Measurements from ENCODE around the gene CCDC88B.

CCDC88B gene

DNA sequence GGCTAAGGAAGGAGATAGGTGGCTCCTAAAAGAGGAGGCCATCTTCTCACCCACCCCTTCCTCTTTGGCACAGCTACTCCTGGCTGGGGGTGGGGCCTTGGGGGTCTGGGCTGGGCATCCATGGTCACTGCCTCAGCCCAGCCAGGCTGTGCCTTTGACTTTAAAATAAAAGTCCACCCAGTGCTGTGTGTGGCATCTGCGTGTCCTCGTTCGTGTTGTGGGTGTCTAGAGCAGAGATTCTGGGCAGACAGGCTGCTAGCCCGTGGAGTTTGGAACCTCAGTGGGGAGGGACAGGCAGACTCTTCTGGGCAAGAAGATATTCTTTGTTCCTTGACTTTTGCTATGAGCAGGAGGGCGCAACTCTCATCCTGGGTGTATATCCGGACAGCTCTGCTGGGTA is 32.0 kb downstream of the CCDC88B start:
- no peak for TF ChIP-seq CTCF (IDR thresholded peaks at IDR 0.05; ENCODE audit: insufficient read depth, low read depth, low read length, missing control alignments)
- H3K4me3 ChIP-seq (ENCODE audit: low read depth, low read length), result no peak overlapping the region
- no peak for DNase-seq (ENCODE audit: low read depth)

- no peak for DNase-seq (ENCODE audit: low read depth)
- TF ChIP-seq CTCF (IDR thresholded peaks at IDR 0.05; ENCODE audit: insufficient read depth, low read depth, low read length, missing control alignments), result no peak
These were observed 33.0 kb downstream of the CCDC88B start for GRCh38 chr11:64372802-64373597.

DNA sequence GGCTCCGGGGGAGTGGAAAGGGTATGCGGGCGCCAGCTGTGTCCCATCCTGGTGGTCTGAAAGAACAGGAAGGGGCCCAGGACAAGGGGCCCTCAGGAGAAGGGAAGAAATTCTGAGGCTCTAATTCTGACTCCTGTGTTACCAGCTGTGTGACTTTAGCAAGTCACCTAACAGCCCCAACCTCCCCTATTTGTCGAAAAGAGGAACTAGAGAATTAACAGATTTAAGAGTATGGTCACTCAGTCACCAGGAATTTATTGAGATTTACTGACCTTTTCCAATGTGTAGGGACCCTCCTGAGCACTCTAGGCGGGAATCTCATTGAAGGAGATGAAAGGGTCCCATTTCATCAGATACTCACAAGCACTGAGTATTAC is 33.6 kb downstream of the CCDC88B start:
- no peak for DNase-seq (ENCODE audit: low read depth)
- no peak overlapping the region for H3K4me3 ChIP-seq (ENCODE audit: low read depth, low read length)
- no peak for TF ChIP-seq CTCF (IDR thresholded peaks at IDR 0.05; ENCODE audit: insufficient read depth, low read depth, low read length, missing control alignments)

More at GRCh38 chr11:64372802-64373597, 33.0 kb downstream of the CCDC88B start:
- H3K4me3 ChIP-seq (ENCODE audit: low read depth, low read length), result no peak overlapping the region

DNA sequence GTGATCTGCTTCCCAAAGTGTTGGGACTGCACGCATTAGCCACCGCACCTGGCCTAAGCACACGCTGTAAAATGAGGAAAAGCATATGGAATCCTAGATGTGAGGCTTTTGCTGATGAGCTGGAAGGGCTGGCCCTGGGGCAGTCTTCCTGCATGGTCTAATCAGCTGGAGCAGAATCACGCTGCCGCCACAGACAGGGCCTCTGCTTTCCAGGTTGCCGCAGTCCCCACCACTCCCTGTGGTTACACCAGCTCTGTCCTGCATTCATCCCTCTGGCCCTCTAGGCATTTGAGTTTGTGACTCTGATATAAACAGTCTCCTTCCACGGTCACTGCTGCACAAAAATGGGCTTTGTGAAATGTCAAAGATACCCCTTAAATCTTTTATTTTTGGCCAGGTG is 36.1 kb downstream of the CCDC88B start:
- TF ChIP-seq CTCF (IDR thresholded peaks at IDR 0.05; ENCODE audit: insufficient read depth, low read depth, low read length, missing control alignments), result no peak
- H3K4me3 ChIP-seq (ENCODE audit: low read depth, low read length), result no peak overlapping the region
- no peak for DNase-seq (ENCODE audit: low read depth)

DNA sequence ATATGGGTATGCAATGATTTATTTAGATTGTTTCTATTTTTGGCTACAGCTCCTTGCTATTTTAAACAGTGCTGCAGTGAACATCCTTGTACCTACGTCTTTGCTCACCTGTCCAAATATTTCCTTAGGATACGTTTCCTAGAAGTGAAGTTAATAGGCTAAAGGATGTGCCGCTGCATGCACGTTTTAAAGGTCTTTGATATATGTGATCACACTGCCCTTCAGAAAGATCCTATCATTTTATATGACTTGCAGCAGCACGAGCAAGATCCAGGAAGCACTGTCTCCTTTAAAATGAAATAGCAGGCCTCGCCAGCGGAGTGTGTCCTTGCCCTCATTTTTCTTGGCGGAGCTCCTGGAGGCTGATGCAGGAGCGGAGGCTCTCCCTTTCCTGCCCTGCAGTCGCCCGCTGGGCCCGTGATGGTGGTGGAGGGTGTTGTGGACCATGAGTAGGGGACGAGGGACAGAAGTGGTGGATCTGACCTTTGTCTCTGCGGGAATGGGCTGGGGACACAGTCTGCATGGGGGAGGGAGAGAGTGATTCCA is 38.4 kb downstream of the CCDC88B start:
- no peak for DNase-seq (ENCODE audit: low read depth)
- no peak overlapping the region for H3K4me3 ChIP-seq (ENCODE audit: low read depth, low read length)
- TF ChIP-seq CTCF (IDR thresholded peaks at IDR 0.05; ENCODE audit: insufficient read depth, low read depth, low read length, missing control alignments), result no peak

DNA sequence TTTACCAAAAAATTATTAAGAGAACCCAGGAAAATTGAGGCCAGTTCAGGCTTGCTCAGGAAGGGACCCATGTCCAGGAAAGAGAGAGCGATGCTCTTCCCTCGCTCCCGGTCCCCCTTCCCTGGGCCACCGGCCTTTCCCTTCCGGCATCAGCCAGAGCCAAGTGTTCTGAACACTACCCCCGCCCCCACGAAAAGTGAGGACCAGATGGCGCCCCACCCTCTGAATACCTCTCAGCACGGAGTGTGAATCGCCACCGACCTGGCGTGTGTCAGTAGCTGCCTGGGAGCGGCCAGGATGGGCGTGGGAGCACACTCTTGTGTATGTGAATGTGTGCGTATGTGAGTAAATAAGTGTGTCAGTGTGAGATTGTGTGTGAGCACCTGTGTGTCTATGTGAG is 39.2 kb downstream of the CCDC88B start:
- DNase-seq (ENCODE audit: low read depth), result no peak
- H3K4me3 ChIP-seq (ENCODE audit: low read depth, low read length), result no peak overlapping the region
- no peak for TF ChIP-seq CTCF (IDR thresholded peaks at IDR 0.05; ENCODE audit: insufficient read depth, low read depth, low read length, missing control alignments)
